Epithelial cell of esophagus (primary cell): ENCODE results near the gene HTT.

Experiments used
- DNase-seq: peaks from one replicate; pipeline ENCODE4 v3.0.0; 2010; ENCODE audit warnings: low read depth
- H3K4me3 ChIP-seq: 2 replicates; pipeline ENCODE4 v1.5.1; 2011; ENCODE audit warnings: mild to moderate bottlenecking, low read length, control low read depth
- CTCF ChIP-seq: IDR thresholded peaks from 2 replicates; pipeline ENCODE4 v1.5.1; 2011; ENCODE audit warnings: low read depth, mild to moderate bottlenecking, low read length, control low read depth, inconsistent platforms; ENCODE audit not compliant: insufficient read depth; ENCODE audit errors: missing control alignments

HTT gene

GRCh38 chr4:3263876-3264193 is 189.4 kb downstream of the HTT start:
- TF ChIP-seq CTCF = no peak
- H3K4me3 ChIP-seq = no peak overlapping the region
- DNase-seq = no peak

GRCh38 chr4:3266076-3266475 is 191.6 kb downstream of the HTT start:
- no peak overlapping the region for H3K4me3 ChIP-seq
- DNase-seq = no peak
- TF ChIP-seq CTCF = no peak

- no peak overlapping the region for H3K4me3 ChIP-seq
- DNase-seq = no peak
- no peak for TF ChIP-seq CTCF
Measured at GRCh38 chr4:3267576-3268394, 193.3 kb downstream of the HTT start.

GRCh38 chr4:3268395-3269104 is 194.1 kb downstream of the HTT start:
- no peak for DNase-seq
- H3K4me3 ChIP-seq = no peak overlapping the region
- TF ChIP-seq CTCF = no peak

GRCh38 chr4:3269105-3269927 is 194.8 kb downstream of the HTT start:
- no peak overlapping the region for H3K4me3 ChIP-seq
- DNase-seq = no peak
- no peak for TF ChIP-seq CTCF

- no peak overlapping the region for H3K4me3 ChIP-seq
- no peak for DNase-seq
- no peak for TF ChIP-seq CTCF
Measured at GRCh38 chr4:3269991-3270611, 195.6 kb downstream of the HTT start.
